Ecto neural progenitor cell (in vitro differentiated cells): ENCODE results near the gene AIF1.
"Not testable (repeated sequence)": the region's sequence is repeated elsewhere in the genome, so short reads cannot be mapped to it uniquely, and the experiment has no call there.

ENCODE experiments used
- DNase-seq: peaks from one replicate; pipeline ENCODE4 v3.0.0-alpha.2; 2018; ENCODE audit warnings: low spot score

The AIF1 gene

DNA sequence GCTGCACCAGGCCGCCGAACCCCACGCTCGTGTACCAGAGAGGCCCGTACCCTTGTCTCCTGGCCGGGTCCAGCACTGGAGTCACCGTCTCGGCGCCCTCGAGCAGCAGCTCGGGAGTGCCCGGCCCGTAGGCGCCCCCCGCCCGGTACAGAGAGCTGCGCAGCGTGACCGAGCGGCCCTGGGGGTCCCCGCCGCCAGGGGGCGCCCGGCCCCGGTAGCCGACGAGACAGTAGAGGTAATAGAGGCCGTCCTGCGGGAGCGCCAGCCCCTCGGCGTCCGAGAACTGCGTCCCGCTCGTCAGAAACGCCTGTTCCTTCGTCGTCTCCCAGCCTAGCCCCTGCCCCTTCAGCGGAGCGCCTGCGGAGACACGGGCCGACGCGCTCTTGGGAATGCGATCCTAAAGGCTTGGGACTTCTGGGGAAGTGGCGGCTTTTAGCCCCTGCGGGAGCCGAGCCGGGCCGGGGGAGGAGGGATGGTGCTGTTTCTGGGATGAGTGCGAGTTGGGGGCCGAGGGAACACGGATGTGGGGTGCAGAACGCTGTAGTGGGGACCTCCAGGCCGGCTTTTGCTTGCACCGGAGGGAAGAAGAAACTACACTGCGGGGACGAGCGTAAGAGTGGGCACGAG is 34.1 kb upstream of the AIF1 start:
- peak; percentile 93 for DNase-seq

- DNase-seq: no peak
These were observed 33.4 kb upstream of the AIF1 start for GRCh38 chr6:31581434-31582229.

- DNase-seq: no peak
These were observed 32.8 kb upstream of the AIF1 start, which contains the start of gene LTB for GRCh38 chr6:31582230-31582643. Gene LTB, minus strand, starts transcription at chr6:31582424. Its CDS starts 7 bp downstream, at chr6:31582417.

- no peak for DNase-seq
These were observed 29.5 kb upstream of the AIF1 start for GRCh38 chr6:31585491-31585890.

DNA sequence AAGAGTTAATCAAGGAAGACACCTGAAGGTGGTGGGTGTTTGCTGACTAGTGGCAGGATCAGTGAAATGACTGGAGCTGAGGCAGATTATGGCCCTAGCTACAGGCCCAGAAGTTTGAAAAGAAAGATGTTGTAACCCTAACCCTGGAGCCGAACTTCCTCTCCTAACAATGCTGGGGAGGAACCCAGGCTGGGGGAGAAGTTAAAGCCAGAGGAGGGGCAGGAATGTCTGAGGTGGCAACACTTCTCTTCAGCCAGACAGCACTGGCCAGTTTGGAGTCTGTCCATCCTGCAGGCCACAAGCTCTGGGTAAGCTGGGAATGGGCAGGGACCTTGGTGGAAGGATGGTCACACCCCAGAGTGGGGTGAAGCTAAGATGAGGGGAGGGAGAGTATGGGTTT is 29.0 kb upstream of the AIF1 start, which contains the start of gene LST1:
TSS of gene LST1 (plus strand) at position 270 of the 400 bp plus-strand sequence. CDS start 1,023 bp downstream, outside the sequence.
- DNase-seq: no peak

- DNase-seq: no peak
These were observed 28.3 kb upstream of the AIF1 start for GRCh38 chr6:31586599-31587281.

DNA sequence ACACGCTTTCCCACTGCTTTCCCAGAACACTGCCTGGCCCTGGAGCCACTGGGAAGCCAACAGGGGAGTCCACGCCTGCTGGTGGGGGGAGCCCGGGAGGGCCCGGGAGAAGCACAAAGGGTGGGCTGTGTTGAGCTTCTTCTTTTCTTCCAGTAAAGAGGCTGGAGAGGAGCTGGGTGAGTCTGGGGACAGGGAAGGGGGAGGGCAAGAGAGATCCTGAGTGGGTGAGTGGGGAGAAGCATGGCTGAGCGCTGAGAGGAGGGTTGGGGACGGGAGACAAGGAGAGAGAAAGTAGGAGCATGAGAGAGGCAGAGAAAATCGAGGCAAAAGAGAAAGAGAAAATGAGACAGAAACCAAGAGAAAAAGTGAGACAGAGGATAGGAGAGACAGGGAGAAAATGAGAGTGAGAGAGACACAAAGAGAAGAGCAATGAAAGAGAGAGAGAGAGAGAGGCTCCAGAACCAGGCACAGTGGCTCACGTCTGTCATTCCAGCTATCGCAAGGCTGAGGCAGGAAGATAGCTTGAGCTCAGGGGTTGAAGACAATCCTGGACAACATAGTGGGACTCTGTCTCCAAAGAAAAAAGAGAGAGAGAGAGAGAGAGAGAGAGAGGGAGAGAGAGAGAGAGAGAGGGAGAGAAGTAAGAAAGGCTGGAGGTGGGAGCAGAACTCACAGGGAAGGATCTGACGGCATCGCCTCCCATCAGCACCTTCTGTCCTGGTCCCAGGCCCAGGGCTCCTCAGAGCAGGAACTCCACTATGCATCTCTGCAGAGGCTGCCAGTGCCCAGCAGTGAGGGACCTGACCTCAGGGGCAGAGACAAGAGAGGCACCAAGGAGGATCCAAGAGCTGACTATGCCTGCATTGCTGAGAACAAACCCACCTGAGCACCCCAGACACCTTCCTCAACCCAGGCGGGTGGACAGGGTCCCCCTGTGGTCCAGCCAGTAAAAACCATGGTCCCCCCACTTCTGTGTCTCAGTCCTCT is 26.9 kb upstream of the AIF1 start:
- DNase-seq: no peak

DNA sequence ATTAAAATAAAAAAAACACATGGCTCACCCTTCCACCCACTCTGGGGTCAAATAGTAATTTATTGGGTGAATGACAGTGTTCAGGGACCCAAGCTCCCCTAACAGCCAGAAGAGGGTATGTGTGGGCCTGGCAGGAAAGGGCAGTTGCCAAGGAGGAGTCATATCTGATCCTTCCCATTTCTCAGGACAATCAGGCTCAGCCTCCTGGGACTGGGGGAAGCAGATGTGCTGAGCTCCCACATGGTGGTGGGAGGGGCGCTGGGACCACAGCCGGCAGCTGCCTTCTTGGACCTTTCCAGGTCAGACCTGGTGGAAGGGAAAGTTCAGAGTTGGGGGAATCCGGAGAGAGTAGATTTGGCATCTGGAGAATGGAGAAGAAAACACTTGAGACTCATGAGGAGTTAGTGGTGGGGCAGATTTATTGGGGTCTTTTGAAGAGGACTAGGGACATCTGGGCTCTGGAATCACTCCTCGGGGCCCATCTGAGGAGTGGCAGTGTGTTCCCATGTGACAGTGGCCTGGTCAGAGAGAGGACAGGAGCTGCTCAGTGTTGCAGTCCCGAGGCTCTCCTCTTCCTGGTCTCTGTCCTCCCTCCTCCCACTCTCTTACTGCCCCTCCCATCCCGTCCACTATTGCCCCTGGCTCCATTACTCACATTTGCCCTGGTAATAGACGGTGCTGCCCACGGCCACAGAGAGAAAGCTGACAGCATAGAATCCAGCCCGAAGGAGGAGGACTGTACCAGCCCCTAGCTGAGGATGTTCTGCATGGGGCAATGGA is 26.0 kb upstream of the AIF1 start:
- no peak for DNase-seq

- not testable (repeated sequence) for DNase-seq
These were observed 24.3 kb upstream of the AIF1 start for GRCh38 chr6:31590691-31591090.

DNA sequence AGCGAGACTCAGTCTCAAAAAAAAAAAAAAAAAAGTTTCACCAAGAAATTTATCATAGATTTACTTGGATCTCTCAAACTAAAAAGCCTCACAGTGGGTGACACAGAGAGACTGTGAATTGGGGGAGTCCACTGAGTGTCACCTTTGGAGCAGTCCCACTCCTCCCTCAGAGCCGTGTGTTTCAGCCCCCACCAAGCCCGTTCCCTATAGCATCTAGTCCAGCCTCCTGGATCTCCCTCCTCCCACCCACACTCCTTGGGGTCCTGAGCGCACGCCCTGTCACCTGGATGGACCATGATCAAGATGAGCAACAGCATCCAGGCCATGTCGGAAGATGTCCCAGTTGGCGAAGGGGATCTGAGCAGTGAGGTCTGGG is 22.6 kb upstream of the AIF1 start:
- DNase-seq: no peak

DNA sequence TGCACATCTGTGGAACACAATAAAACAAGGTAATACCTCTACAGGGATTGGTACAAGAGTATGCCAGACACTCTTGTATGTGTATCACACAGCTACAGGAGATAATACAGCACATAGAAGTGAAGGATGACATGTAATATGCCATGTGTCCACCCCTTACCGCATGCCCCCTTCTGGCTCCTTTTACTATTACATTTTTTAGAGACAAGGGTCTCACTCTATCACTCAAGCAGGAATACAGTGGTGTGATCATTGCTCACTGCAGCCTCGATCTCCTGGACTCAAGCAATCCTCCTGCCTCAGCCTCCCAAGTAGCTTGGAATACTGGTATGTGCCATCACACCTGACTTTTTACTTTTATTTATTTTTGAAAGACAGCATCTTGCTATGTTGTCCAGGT is 18.0 kb upstream of the AIF1 start:
- no peak for DNase-seq

DNA sequence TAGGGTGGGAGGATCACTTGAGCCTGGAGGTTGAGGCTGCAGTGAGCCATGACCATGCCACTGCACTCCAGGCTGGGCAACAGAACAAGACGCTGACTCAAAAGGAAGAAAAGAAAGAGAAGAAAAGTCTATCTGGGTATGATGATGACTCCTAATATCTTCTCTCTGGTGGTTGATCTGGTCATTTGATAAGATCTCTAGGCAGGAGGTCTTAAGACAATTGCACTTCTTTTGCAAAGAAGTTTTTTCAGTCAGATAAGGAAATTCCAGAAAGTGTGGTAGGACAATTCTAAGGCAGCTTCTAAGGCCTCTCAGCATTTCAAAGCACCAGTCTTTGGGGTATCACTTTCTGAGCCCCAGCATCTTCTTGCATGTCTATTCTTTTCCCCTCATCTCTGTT is 7.7 kb upstream of the AIF1 start:
- DNase-seq: no peak

DNA sequence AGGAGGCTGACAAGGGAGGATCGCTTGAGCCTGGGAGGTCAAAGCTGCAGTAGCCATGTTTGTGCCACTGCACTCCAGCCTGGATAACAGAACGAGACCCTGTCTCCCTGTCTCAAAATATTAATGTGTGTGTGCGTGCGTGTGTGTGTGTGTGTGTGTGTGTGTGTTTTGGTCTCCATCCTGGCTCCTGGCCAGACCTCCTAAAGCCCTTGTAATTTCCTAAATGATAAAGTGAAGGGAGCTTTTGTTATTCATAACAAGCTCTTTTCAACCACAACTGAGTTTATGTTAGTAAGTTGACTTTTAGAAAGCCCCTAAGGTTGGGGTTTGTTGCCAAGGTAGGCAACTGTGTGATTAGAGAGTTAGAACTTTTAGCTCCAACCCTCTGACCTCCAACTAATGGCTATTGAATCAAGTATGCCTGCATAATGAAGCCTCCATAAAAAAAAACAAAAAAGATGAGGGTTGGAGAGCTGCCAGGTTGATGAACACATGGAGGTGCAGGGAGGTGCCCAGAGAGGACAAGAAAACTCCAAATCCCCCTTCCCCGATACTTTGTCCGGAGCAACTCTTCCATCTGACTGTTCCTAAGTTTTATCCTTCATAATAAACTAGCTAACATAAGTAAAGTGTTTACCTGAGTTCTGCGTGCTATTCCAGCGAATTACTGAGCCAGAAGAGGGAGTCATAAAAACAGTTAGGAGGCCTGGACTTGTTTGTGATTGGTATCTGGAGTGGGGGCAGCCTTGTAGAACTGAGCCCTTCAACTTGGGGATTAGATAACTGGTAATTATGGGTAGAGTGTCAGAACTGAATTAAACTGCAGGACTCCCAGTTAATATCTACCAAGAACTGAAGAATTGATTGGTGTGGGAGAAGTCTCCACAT is 5.3 kb upstream of the AIF1 start:
- DNase-seq: no peak

DNA sequence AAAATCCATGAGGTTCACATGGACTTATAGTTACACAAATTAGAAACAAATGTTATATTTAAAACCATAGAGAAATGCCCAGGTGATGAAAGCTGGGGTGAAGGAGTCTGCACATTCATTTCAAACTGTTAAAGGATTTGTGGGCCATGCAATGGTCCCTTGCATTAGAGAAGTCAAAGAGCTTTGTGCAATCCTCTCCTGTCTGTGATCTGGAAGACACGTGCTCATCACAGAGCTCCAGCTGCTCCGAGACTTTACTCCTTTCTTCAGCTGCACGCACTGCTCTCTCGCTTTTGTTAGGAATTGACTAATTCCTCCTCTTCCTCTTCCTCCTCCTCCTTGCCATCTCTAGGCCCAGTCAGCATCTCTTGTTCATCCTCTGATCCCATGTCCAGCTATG is 4.1 kb upstream of the AIF1 start:
- no peak for DNase-seq

GRCh38 chr6:31614075-31614619 is 887 bp upstream of the AIF1 start:
- no peak for DNase-seq

DNA sequence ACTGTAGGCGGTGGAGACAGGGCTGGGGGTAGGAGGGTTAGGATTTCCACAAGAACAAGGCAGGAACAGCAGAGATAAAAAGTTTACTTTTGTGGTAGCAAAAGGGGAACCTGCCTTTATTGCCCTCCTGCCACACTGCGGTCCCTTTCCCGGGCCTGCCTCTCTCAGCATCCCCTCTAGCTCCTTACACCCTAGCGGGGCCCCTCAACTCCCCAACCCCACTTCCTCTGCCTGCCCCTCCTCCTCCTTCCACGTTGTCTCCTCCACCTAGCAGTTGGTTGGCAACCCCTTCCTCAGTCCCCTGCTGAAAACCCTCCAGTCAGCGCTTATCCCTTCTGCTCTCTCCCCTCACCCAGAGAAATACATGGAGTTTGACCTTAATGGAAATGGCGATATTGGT is 714 bp downstream of the AIF1 start:
- DNase-seq: no peak

DNA sequence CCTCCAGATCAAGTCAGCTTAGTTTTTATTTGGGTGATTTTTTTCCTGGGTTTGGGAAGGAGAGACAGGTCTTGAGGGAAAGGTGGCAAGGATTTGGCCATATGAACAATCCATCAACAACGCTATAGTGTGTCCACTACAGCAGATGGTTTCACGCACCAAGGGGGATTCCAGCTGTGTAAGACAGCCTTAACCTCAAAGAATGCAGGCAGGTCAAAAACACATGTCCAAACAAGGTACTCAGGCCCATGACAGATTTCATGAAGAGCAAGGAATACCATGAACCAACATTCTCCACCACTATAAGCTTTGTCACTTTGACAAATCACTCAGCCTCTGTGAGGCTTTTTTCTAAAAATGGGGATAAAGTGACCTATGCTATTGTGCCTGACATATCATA is 2.0 kb downstream of the AIF1 start:
- no peak for DNase-seq

DNA sequence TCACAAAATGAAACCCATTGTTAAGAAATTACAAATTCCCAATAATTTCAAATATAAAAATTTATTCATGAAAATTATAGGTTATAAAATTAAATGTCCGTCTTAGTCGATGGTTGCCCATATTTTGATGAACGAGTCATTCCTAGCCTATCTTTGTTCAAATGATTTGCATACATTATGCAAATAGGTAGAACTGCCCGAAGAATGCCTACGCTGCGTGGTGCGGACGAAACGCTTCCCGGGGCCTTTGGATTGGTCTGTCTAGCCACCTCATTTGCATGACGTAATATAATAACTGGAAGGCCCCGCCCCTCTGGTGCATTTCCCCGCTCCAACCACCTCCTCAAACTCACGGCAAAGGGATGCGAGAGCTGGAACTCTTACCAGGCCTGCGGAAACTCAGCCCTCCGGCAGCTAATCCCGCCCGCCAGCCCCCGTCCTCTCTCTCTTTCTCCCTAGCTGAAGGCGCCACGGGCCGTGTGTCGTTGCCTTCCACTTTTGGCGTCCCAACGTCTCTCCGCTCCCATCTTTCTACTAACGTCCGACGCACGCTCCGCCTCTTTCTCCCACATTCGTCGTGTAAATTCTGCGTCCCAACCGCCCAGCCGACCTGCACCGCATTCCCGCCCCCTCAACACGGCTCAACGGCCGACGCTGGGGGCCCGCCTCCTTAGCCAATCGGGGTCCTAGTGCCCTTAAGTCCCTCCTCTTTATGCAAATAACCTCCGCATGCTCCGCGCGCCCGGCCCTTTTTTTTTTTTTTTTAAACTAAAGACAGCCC is 5.0 kb downstream of the AIF1 start:
- DNase-seq: peak; percentile 95
